ENCODE measurements around the gene ZNF778. TPM values are rescaled to one million over a fixed set of nuclear protein-coding genes. Genes with fewer than 3 reads are reported as not detected.

The ZNF778 gene
- total RNA-seq, 1 donor from 2014 or later: 4.7 TPM

- Histone ChIP-seq H3K36me3 (ENCODE audit: control insufficient read depth in 3 of 3, insufficient read depth in 3 of 3, low read length in 3 of 3) (peaks cover 10 to 21% (median 14%) of the 10 kb centered on the region in 3 donors), H3K9ac (ENCODE audit: low read depth in 1 of 3, low read length in 3 of 3) (no peak overlapping the region), H3K27me3 (ENCODE audit: control insufficient read depth in 3 of 3, insufficient read depth in 3 of 3, low read length in 3 of 3) (peaks cover 17 to 27% (median 20%) of the 10 kb centered on the region in 3 donors), H3K9me3 (ENCODE audit: control insufficient read depth in 3 of 3, low read length in 3 of 3) (no peaks in the 10 kb centered on the region), H3K4me3 (ENCODE audit: low read length in 3 of 3) (no peak overlapping the region), H3K27ac (ENCODE audit: low read depth, low read length) (no peak overlapping the region), H3K4me1 (ENCODE audit: control insufficient read depth in 3 of 3, insufficient read depth in 3 of 3, low read length in 3 of 3) (no peaks in the 10 kb centered on the region)
These were observed 22.9 kb upstream of the ZNF778 start for GRCh38 chr16:89194340-89195311.

GRCh38 chr16:89195521-89196171 lies 21.9 kb upstream of the ZNF778 start:
- no peaks in the 10 kb centered on the region for H3K9me3 ChIP-seq (ENCODE audit: control insufficient read depth in 3 of 3, low read length in 3 of 3)

GRCh38 chr16:89197033-89197632 lies 20.4 kb upstream of the ZNF778 start:
- Histone ChIP-seq H3K9me3 (ENCODE audit: control insufficient read depth in 3 of 3, low read length in 3 of 3) (no peaks in the 10 kb centered on the region), H3K27ac (ENCODE audit: low read depth, low read length) (no peak overlapping the region), H3K4me3 (ENCODE audit: low read length in 3 of 3) (no peak overlapping the region), H3K27me3 (ENCODE audit: control insufficient read depth in 3 of 3, insufficient read depth in 3 of 3, low read length in 3 of 3) (peaks cover 29 to 44% (median 37%) of the 10 kb centered on the region in 3 donors), H3K9ac (ENCODE audit: low read depth in 1 of 3, low read length in 3 of 3) (peak overlapping the region in 1 of 3 donors; percentile 16), H3K36me3 (ENCODE audit: control insufficient read depth in 3 of 3, insufficient read depth in 3 of 3, low read length in 3 of 3) (peaks cover 8 to 10% (median 10%) of the 10 kb centered on the region in 3 donors), H3K4me1 (ENCODE audit: control insufficient read depth in 3 of 3, insufficient read depth in 3 of 3, low read length in 3 of 3) (peaks cover 0 to 5% (median 0%) of the 10 kb centered on the region in 3 donors)

More at GRCh38 chr16:89195521-89196171, 21.9 kb upstream of the ZNF778 start:
- no peak overlapping the region for H3K9ac ChIP-seq (ENCODE audit: low read depth in 1 of 3, low read length in 3 of 3)
- H3K36me3 ChIP-seq (ENCODE audit: control insufficient read depth in 3 of 3, insufficient read depth in 3 of 3, low read length in 3 of 3): peaks cover 9 to 19% (median 14%) of the 10 kb centered on the region in 3 donors
- peaks cover 27 to 37% (median 31%) of the 10 kb centered on the region in 3 donors for H3K27me3 ChIP-seq (ENCODE audit: control insufficient read depth in 3 of 3, insufficient read depth in 3 of 3, low read length in 3 of 3)
- peaks cover 0 to 3% (median 0%) of the 10 kb centered on the region in 3 donors for H3K4me1 ChIP-seq (ENCODE audit: control insufficient read depth in 3 of 3, insufficient read depth in 3 of 3, low read length in 3 of 3)
- no peak overlapping the region for H3K27ac ChIP-seq (ENCODE audit: low read depth, low read length)
- no peak overlapping the region for H3K4me3 ChIP-seq (ENCODE audit: low read length in 3 of 3)

- peaks cover 0 to 5% (median 0%) of the 10 kb centered on the region in 3 donors for H3K4me1 ChIP-seq (ENCODE audit: control insufficient read depth in 3 of 3, insufficient read depth in 3 of 3, low read length in 3 of 3)
- peaks cover 0 to 2% (median 0%) of the 10 kb centered on the region in 3 donors for H3K9me3 ChIP-seq (ENCODE audit: control insufficient read depth in 3 of 3, low read length in 3 of 3)
- no peak overlapping the region for H3K4me3 ChIP-seq (ENCODE audit: low read length in 3 of 3)
- H3K27me3 ChIP-seq (ENCODE audit: control insufficient read depth in 3 of 3, insufficient read depth in 3 of 3, low read length in 3 of 3): peaks cover 34 to 50% (median 43%) of the 10 kb centered on the region in 3 donors
- H3K36me3 ChIP-seq (ENCODE audit: control insufficient read depth in 3 of 3, insufficient read depth in 3 of 3, low read length in 3 of 3): peaks cover 8 to 10% (median 10%) of the 10 kb centered on the region in 3 donors
- H3K9ac ChIP-seq (ENCODE audit: low read depth in 1 of 3, low read length in 3 of 3): no peak overlapping the region
- no peak overlapping the region for H3K27ac ChIP-seq (ENCODE audit: low read depth, low read length)
These were observed 19.7 kb upstream of the ZNF778 start for GRCh38 chr16:89197633-89198416.

GRCh38 chr16:89198417-89199240 lies 18.9 kb upstream of the ZNF778 start:
- Histone ChIP-seq H3K27me3 (ENCODE audit: control insufficient read depth in 3 of 3, insufficient read depth in 3 of 3, low read length in 3 of 3) (peaks cover 42 to 58% (median 46%) of the 10 kb centered on the region in 3 donors), H3K27ac (ENCODE audit: low read depth, low read length) (no peak overlapping the region), H3K4me3 (ENCODE audit: low read length in 3 of 3) (no peak overlapping the region), H3K4me1 (ENCODE audit: control insufficient read depth in 3 of 3, insufficient read depth in 3 of 3, low read length in 3 of 3) (peaks cover 0 to 5% (median 0%) of the 10 kb centered on the region in 3 donors), H3K9ac (ENCODE audit: low read depth in 1 of 3, low read length in 3 of 3) (no peak overlapping the region), H3K9me3 (ENCODE audit: control insufficient read depth in 3 of 3, low read length in 3 of 3) (peaks cover 0 to 2% (median 0%) of the 10 kb centered on the region in 3 donors), H3K36me3 (ENCODE audit: control insufficient read depth in 3 of 3, insufficient read depth in 3 of 3, low read length in 3 of 3) (peaks cover 8 to 10% (median 10%) of the 10 kb centered on the region in 3 donors)

- Histone ChIP-seq H3K9ac (ENCODE audit: low read depth in 1 of 3, low read length in 3 of 3) (no peak overlapping the region), H3K27me3 (ENCODE audit: control insufficient read depth in 3 of 3, insufficient read depth in 3 of 3, low read length in 3 of 3) (peaks cover 46 to 61% (median 48%) of the 10 kb centered on the region in 3 donors), H3K4me3 (ENCODE audit: low read length in 3 of 3) (no peak overlapping the region), H3K36me3 (ENCODE audit: control insufficient read depth in 3 of 3, insufficient read depth in 3 of 3, low read length in 3 of 3) (peaks cover 2 to 4% (median 2%) of the 10 kb centered on the region in 3 donors), H3K27ac (ENCODE audit: low read depth, low read length) (no peak overlapping the region), H3K9me3 (ENCODE audit: control insufficient read depth in 3 of 3, low read length in 3 of 3) (peaks cover 0 to 2% (median 0%) of the 10 kb centered on the region in 3 donors), H3K4me1 (ENCODE audit: control insufficient read depth in 3 of 3, insufficient read depth in 3 of 3, low read length in 3 of 3) (peaks cover 0 to 5% (median 0%) of the 10 kb centered on the region in 3 donors)
These were observed 18.0 kb upstream of the ZNF778 start for GRCh38 chr16:89199241-89200123.

GRCh38 chr16:89200124-89200849 lies 17.2 kb upstream of the ZNF778 start, which contains the start of gene SLC22A31:
TSS of gene SLC22A31 (minus strand) at chr16:89200537. CDS start at chr16:89200501, 36 bp downstream.
- Histone ChIP-seq H3K4me3 (ENCODE audit: low read length in 3 of 3) (no peak within 1 kb of the TSS), H3K27me3 (ENCODE audit: control insufficient read depth in 3 of 3, insufficient read depth in 3 of 3, low read length in 3 of 3) (peaks cover 48 to 61% (median 48%) of the 10 kb centered on the region in 3 donors), H3K27ac (ENCODE audit: low read depth, low read length) (no peak within 1 kb of the TSS), H3K9ac (ENCODE audit: low read depth in 1 of 3, low read length in 3 of 3) (no peak within 1 kb of the TSS), H3K36me3 (ENCODE audit: control insufficient read depth in 3 of 3, insufficient read depth in 3 of 3, low read length in 3 of 3) (no peaks in the 10 kb centered on the region), H3K9me3 (ENCODE audit: control insufficient read depth in 3 of 3, low read length in 3 of 3) (peaks cover 0 to 2% (median 0%) of the 10 kb centered on the region in 3 donors), H3K4me1 (ENCODE audit: control insufficient read depth in 3 of 3, insufficient read depth in 3 of 3, low read length in 3 of 3) (peaks cover 0 to 5% (median 0%) of the 10 kb centered on the region in 3 donors)
